SU-DHL-6 (cell line): ENCODE measurements around the gene RAD9A.

Experiments
- CTCF ChIP-seq: fragments of 200-600 bp; sonication (generic); IDR thresholded peaks from one replicate; pipeline ENCODE4 v1.5.1; 2017; ENCODE audit warnings: antibody characterized with exemption, mild to moderate bottlenecking, low read length, moderate library complexity; ENCODE audit not compliant: insufficient read depth, poor library complexity, severe bottlenecking
- EZH2phosphoT487 ChIP-seq: fragments of 200-600 bp; sonication (generic), shearing (Covaris generic); conservative IDR thresholded peaks from 2 replicates; pipeline ENCODE4 v1.6.1; 2018; ENCODE audit warnings: mild to moderate bottlenecking, antibody characterized with exemption, low read length, moderate library complexity, mixed read lengths

DNA sequence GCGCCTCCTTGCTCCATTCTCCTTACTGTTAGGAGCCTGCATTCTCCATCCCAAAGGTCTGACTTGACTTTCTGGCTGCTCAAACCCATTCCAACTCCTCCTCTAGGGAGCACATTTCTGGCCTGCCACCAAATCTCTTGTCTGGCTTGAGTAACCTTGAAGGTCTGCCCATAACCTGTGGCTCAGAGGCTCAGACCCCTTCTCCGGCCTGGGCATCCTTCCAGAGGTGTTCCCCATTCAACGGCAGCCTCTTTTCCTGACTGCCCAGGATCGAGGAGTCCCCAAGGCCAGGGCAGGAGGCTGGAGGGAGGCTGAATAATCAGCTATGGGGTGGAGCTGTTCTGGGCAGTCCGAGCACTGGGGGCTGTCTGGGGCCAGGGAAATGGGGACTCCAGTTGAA lies 2.2 kb downstream of the RAD9A start:
- TF ChIP-seq CTCF: no peak
- no peak for TF ChIP-seq EZH2phosphoT487
